H9 (cell line): Measurements from ENCODE around the gene IL13RA2. TPM values are rescaled to one million over a fixed set of nuclear protein-coding genes. Genes with fewer than 3 reads are reported as not detected.

Source experiments
- DNase-seq: peaks from one replicate; pipeline ENCODE4 v3.0.0-alpha.2; 2017
- H2AFZ ChIP-seq: one replicate; pipeline ENCODE4 v1.6.1; 2013; ENCODE audit warnings: mild to moderate bottlenecking, low read length, control low read depth, moderate library complexity
- H2AK5ac ChIP-seq: 2 replicates; pipeline ENCODE4 v1.6.1; 2013; ENCODE audit warnings: low read length, control low read depth, mixed read lengths; ENCODE audit not compliant: insufficient read length
- H2BK120ac ChIP-seq: one replicate; pipeline ENCODE4 v1.6.1; 2013; ENCODE audit warnings: low read depth, mild to moderate bottlenecking, low read length, control low read depth, inconsistent platforms; ENCODE audit not compliant: poor library complexity, severe bottlenecking
- H2BK12ac ChIP-seq: 2 replicates; pipeline ENCODE4 v1.6.1; 2013; ENCODE audit warnings: low read length, control low read depth, mixed read lengths, low read depth; ENCODE audit not compliant: insufficient read length
- H2BK15ac ChIP-seq: 2 replicates; pipeline ENCODE4 v1.6.1; 2013; ENCODE audit warnings: low read depth, low read length, control low read depth
- H2BK20ac ChIP-seq: one replicate; pipeline ENCODE4 v1.6.1; 2013; ENCODE audit warnings: low read depth, mild to moderate bottlenecking, low read length, control low read depth, inconsistent platforms; ENCODE audit not compliant: poor library complexity, severe bottlenecking
- H2BK5ac ChIP-seq: 2 replicates; pipeline ENCODE4 v1.6.1; 2013; ENCODE audit warnings: low read length, control low read depth, mixed read lengths; ENCODE audit not compliant: insufficient read length
- H3K14ac ChIP-seq: 2 replicates; pipeline ENCODE4 v1.6.1; 2013; ENCODE audit warnings: low read length, control low read depth; ENCODE audit not compliant: insufficient read depth
- H3K18ac ChIP-seq: 2 replicates; pipeline ENCODE4 v1.6.1; 2013; ENCODE audit warnings: low read depth, mild to moderate bottlenecking, mixed read lengths, low read length, control low read depth; ENCODE audit not compliant: insufficient read length
- H3K23ac ChIP-seq: 2 replicates; pipeline ENCODE4 v1.6.1; 2013; ENCODE audit warnings: low read length, control low read depth, mixed read lengths, low read depth; ENCODE audit not compliant: insufficient read length
- H3K23me2 ChIP-seq: 2 replicates; pipeline ENCODE4 v1.6.1; 2013; ENCODE audit warnings: low read depth, mild to moderate bottlenecking, mixed read lengths, low read length, control low read depth; ENCODE audit not compliant: insufficient read length, poor library complexity, severe bottlenecking
- H3K27ac ChIP-seq: 2 replicates; pipeline ENCODE4 v1.5.1; 2013; ENCODE audit warnings: low read length, control low read depth, mixed read lengths, low read depth; ENCODE audit not compliant: insufficient read length
- H3K27me3 ChIP-seq: 2 replicates; pipeline ENCODE4 v1.6.1; 2013; ENCODE audit warnings: low read length, control low read depth, inconsistent platforms; ENCODE audit not compliant: insufficient read depth
- H3K4ac ChIP-seq: 2 replicates; pipeline ENCODE4 v1.6.1; 2013; ENCODE audit warnings: low read depth, mild to moderate bottlenecking, control low read depth, inconsistent platforms, low read length, moderate library complexity
- H3K4me1 ChIP-seq: 2 replicates; pipeline ENCODE4 v1.6.1; 2013; ENCODE audit warnings: low read length, control low read depth, inconsistent platforms; ENCODE audit not compliant: insufficient read depth
- H3K4me2 ChIP-seq: 2 replicates; pipeline ENCODE4 v1.6.1; 2013; ENCODE audit warnings: low read length, control low read depth, mixed read lengths; ENCODE audit not compliant: insufficient read length, insufficient read depth
- H3K56ac ChIP-seq: 2 replicates; pipeline ENCODE4 v1.6.1; 2013; ENCODE audit warnings: low read depth, mild to moderate bottlenecking, mixed read lengths, low read length, control low read depth; ENCODE audit not compliant: insufficient read length
- H3K79me1 ChIP-seq: 2 replicates; pipeline ENCODE4 v1.6.1; 2013; ENCODE audit warnings: low read depth, mild to moderate bottlenecking, moderate library complexity, low read length, control low read depth, inconsistent platforms; ENCODE audit not compliant: insufficient read depth, poor library complexity, severe bottlenecking
- H3K79me2 ChIP-seq: 2 replicates; pipeline ENCODE4 v1.6.1; 2013; ENCODE audit warnings: low read length, control low read depth, inconsistent platforms; ENCODE audit not compliant: insufficient read depth
- H3K9ac ChIP-seq: 2 replicates; pipeline ENCODE4 v1.6.1; 2013; ENCODE audit warnings: low read length, control low read depth, mixed read lengths; ENCODE audit not compliant: insufficient read length; ENCODE audit errors: extremely low read depth
- H3K9me3 ChIP-seq: one replicate; pipeline ENCODE4 v1.6.1; 2013; ENCODE audit warnings: low read depth, low read length, inconsistent platforms; ENCODE audit not compliant: control insufficient read depth
- H3T11ph ChIP-seq: one replicate; pipeline ENCODE4 v1.6.1; 2013; ENCODE audit warnings: mild to moderate bottlenecking, low read length, control low read depth, inconsistent platforms
- H4K20me1 ChIP-seq: one replicate; pipeline ENCODE4 v1.6.1; 2013; ENCODE audit not compliant: control insufficient read depth, insufficient read length, insufficient read depth
- H4K5ac ChIP-seq: 2 replicates; pipeline ENCODE4 v1.6.1; 2013; ENCODE audit warnings: low read depth, mild to moderate bottlenecking, mixed read lengths, low read length, control low read depth; ENCODE audit not compliant: insufficient read length
- H4K8ac ChIP-seq: replicated peaks from 2 replicates; pipeline ENCODE4 v1.6.1; 2013; ENCODE audit warnings: low read length, control low read depth, mixed read lengths, low read depth; ENCODE audit not compliant: insufficient read length
- H4K91ac ChIP-seq: 2 replicates; pipeline ENCODE4 v1.6.1; 2013; ENCODE audit warnings: low read depth, mild to moderate bottlenecking, moderate library complexity, mixed read lengths, low read length, control low read depth; ENCODE audit not compliant: insufficient read length
- H3K27ac Mint-ChIP-seq, 3 experiments: 2 replicates in 2 of 3; 3 replicates in 1 of 3; pipeline ENCODE4 v1.8.0; 2020 to 2021; ENCODE audit warnings: mixed read lengths in 3 of 3, mild to moderate bottlenecking in 1 of 3, moderate library complexity in 1 of 3
- H3K27me3 Mint-ChIP-seq: 2 replicates; pipeline ENCODE4 v1.8.0; 2021; ENCODE audit warnings: low read depth, mild to moderate bottlenecking, moderate library complexity, mixed read lengths
- H3K36me3 Mint-ChIP-seq, 3 experiments: 2 replicates in 2 of 3; 3 replicates in 1 of 3; pipeline ENCODE4 v1.8.0; 2020 to 2021; ENCODE audit warnings: low read depth in 3 of 3, mixed read lengths in 3 of 3; ENCODE audit not compliant: insufficient read depth in 1 of 3
- H3K4me1 Mint-ChIP-seq, 2 experiments: 2 replicates each; pipeline ENCODE4 v1.8.0; 2020; ENCODE audit warnings: mixed read lengths in 2 of 2
- H3K4me3 Mint-ChIP-seq, 2 experiments: 2 replicates in 1 of 2; 3 replicates in 1 of 2; pipeline ENCODE4 v1.8.0; 2020 to 2021; ENCODE audit warnings: mild to moderate bottlenecking in 2 of 2, mixed read lengths in 2 of 2, moderate library complexity in 1 of 2
- H3K9me3 Mint-ChIP-seq, 2 experiments: 2 replicates in 1 of 2; 3 replicates in 1 of 2; pipeline ENCODE4 v1.8.0; 2020; ENCODE audit warnings: mild to moderate bottlenecking in 2 of 2, mixed read lengths in 2 of 2, moderate library complexity in 1 of 2
- CTCF ChIP-seq: fragments of 200-600 bp; sonication (generic); conservative IDR thresholded peaks from 3 replicates; pipeline ENCODE4 v1.8.0; 2021; ENCODE audit warnings: antibody characterized with exemption, mild to moderate bottlenecking
- WGBS: extraction: QIAGEN DNeasy Blood & Tissue Kit; methylation state at CpG from one replicate; pipeline ENCODE4 v1.1.7; 2013; ENCODE audit warnings: missing lambda C conversion rate, low lambda C conversion rate, mixed read lengths; ENCODE audit not compliant: insufficient read length; ENCODE audit errors: extremely low coverage; 5-methylcytosine and 5-hydroxymethylcytosine counted together
- total RNA-seq: library from RNA; stranded (reverse); gene quantifications from 2 replicates; pipeline ENCODE4 v1.2.1, GENCODE V29; 2021

Gene IL13RA2
- total RNA-seq, 1 experiment from 2014 or later = not detected

DNA sequence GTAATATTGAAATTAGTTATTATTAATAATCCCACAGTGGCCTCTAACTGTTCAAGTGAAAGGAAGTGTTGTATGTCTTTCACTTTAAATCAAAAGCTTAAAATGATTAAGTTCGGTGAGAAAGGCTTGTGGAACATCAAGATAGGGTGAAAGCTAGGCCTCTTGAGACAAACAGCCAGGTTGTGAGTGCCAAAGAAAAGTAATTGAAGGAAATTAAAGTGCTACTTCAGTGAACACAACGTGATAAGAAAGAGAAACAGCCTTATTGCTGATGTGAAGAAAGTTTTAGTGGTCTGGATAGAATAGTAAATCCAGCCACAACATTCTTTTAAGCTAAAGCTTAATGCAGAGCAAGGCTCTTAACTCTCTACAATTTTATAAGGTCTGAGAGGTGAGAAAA, 42.6 kb upstream of the IL13RA2 start:
- H2AFZ ChIP-seq = no peak overlapping the region
- no peak overlapping the region for H4K8ac ChIP-seq
- peaks cover 24% of the 10 kb centered on the region for H3K27me3 Mint-ChIP-seq
- H4K91ac ChIP-seq = no peak overlapping the region
- no peak overlapping the region for H3K9ac ChIP-seq
- H3K27me3 ChIP-seq = no peaks in the 10 kb centered on the region
- H3K4me1 Mint-ChIP-seq = no peaks in the 10 kb centered on the region
- no peak overlapping the region for H3K27ac ChIP-seq
- no peaks in the 10 kb centered on the region for H3K79me1 ChIP-seq
- no peak overlapping the region for H3K4ac ChIP-seq
- no peak overlapping the region for H2BK120ac ChIP-seq
- no peak overlapping the region for H3K27ac Mint-ChIP-seq
- H2AK5ac ChIP-seq = no peak overlapping the region
- no peak overlapping the region for H3K56ac ChIP-seq
- H3K36me3 Mint-ChIP-seq = peaks cover 0 to 3% (median 2%) of the 10 kb centered on the region in 3 experiments; a peak in 2 of 7 replicates
- no peak overlapping the region for H2BK5ac ChIP-seq
- no peaks in the 10 kb centered on the region for H4K20me1 ChIP-seq
- H3K14ac ChIP-seq = no peak overlapping the region
- no peak overlapping the region for H2BK20ac ChIP-seq
- no peak overlapping the region for H3K23ac ChIP-seq
- no peak for TF ChIP-seq CTCF
- no peak overlapping the region for H3K4me2 ChIP-seq
- no peak overlapping the region for H3T11ph ChIP-seq
- no peak overlapping the region for H4K5ac ChIP-seq
- H3K9me3 Mint-ChIP-seq = peaks cover 3 to 22% of the 10 kb centered on the region in 2 experiments; a peak in 3 of 5 replicates
- DNase-seq = no peak
- H2BK15ac ChIP-seq = no peak overlapping the region
- no peak overlapping the region for H3K4me3 Mint-ChIP-seq
- WGBS = no CpG with 5 or more reads among the region's 2 CpGs
- no peaks in the 10 kb centered on the region for H3K4me1 ChIP-seq
- no peak overlapping the region for H3K18ac ChIP-seq
- no peaks in the 10 kb centered on the region for H3K23me2 ChIP-seq
- no peaks in the 10 kb centered on the region for H3K79me2 ChIP-seq
- no peak overlapping the region for H2BK12ac ChIP-seq
- H3K9me3 ChIP-seq = no peaks in the 10 kb centered on the region
